ENCODE data around the gene AGBL3.
"Not testable (repeated sequence)": the region's sequence is repeated elsewhere in the genome, so short reads cannot be mapped to it uniquely, and the experiment has no call there.

AGBL3 gene

GRCh38 chr7:135170274-135170997 is 184.1 kb downstream of the AGBL3 start, which contains the start of gene CYREN:
Gene CYREN, minus strand, starts transcription at chr7:135170707. Its CDS starts 1,785 bp downstream, at chr7:135168922.
- DNase-seq, result peak; percentile 88

- DNase-seq, result not testable (repeated sequence)
These were observed 184.7 kb downstream of the AGBL3 start for GRCh38 chr7:135170998-135171481.

- not testable (repeated sequence) for DNase-seq
These were observed 185.4 kb downstream of the AGBL3 start for GRCh38 chr7:135171581-135172291.

- DNase-seq, result not testable (repeated sequence)
These were observed 187.6 kb downstream of the AGBL3 start for GRCh38 chr7:135173916-135174315.

- no peak for DNase-seq
These were observed 188.6 kb downstream of the AGBL3 start for GRCh38 chr7:135174941-135175340.

- no peak for DNase-seq
These were observed 189.6 kb downstream of the AGBL3 start for GRCh38 chr7:135175931-135176330.

GRCh38 chr7:135177028-135177696 is 190.9 kb downstream of the AGBL3 start:
- DNase-seq, result no peak

- no peak for DNase-seq
These were observed 192.1 kb downstream of the AGBL3 start for GRCh38 chr7:135178364-135178763.

GRCh38 chr7:135179321-135179925 is 193.1 kb downstream of the AGBL3 start:
- no peak for DNase-seq

GRCh38 chr7:135180122-135180521 is 193.8 kb downstream of the AGBL3 start:
- no peak for DNase-seq

- DNase-seq, result no peak
These were observed 195.1 kb downstream of the AGBL3 start for GRCh38 chr7:135181261-135181928.

- DNase-seq, result no peak
These were observed 195.8 kb downstream of the AGBL3 start for GRCh38 chr7:135181929-135182678.

GRCh38 chr7:135183478-135183877 is 197.2 kb downstream of the AGBL3 start:
- DNase-seq, result no peak

GRCh38 chr7:135184254-135184841 is 198.0 kb downstream of the AGBL3 start:
- no peak for DNase-seq
